AG08395 (cell line): ENCODE data around the gene BLCAP.
A peak's percentile ranks its signal among the peaks of the same experiment; 100 is the strongest.

Experiments
- DNase-seq: peaks from one replicate; pipeline ENCODE4 v3.0.0; 2012; ENCODE audit warnings: mixed read lengths, low spot score

The BLCAP gene

DNA sequence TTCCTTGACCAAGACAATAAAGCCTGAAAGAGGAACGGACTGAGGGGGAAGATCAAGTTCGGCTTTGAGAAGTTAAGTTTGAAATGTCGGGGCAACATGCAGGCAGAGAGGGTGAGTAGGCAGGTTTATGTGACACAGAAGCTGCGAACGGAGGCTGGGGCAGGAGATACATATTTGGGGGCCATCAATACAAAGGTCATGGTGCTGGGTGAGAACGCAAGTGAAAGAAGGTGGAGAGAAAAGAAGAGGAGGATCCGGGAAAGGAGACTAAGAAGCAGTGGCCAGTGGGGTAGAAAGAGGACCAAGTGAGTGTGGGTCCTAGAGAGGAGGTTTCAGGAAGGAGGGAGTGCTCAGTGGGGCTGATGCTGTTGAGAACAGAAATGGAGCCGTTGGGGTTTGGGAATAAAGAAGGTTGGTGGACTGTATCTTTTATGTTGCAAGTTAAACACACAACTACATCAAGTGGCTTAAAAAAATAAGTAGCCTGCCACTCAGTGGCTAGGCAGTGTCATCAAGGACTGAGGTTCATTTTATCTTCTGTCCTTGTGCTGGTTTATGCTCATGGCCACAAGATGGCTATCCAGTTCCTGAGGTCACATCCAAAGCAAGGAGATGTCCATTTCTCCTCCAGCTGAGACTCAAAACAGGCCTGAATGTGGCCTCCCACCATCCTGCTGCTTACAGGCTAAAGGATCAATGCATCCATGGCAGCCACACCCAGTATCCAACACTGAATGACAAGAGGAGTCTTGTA lies 1.7 kb upstream of the BLCAP start:
- no peak for DNase-seq

DNA sequence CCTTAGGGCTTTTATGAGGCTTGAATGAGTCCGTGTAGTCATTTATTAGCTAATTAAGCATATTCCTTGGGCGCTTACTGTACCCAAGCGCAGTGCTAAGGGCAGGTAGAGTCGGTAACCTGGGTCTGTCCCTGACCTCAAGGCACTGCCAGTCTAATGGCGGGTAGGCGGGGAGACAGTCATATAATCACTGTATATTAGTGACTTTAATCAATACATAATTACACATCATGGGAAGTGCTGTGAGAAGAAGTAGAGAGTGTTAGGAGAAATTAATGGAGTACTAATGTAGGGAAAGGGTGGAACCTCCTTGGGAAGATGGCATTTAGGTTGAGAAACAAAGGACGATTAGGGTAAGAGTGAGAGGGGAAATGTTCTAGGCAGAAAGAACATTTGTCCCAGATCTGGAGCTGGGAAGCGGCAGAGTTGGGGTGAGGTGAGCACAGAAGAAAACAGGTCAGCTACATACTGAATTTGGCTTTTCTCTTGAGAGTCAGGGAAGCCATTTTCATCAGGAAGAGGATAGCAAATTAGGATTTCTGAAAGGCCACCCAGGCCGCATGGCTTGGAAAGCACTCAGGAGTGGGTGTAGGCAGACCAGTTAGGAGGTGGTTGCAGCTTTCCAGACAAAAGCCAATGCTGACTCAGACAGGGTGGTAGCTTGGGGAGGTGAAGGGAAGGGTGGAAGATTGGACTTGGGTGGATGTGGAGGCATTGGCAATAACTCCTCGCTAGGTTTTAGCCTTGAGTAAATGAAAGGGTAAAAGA lies 954 bp upstream of the BLCAP start:
- no peak for DNase-seq

DNA sequence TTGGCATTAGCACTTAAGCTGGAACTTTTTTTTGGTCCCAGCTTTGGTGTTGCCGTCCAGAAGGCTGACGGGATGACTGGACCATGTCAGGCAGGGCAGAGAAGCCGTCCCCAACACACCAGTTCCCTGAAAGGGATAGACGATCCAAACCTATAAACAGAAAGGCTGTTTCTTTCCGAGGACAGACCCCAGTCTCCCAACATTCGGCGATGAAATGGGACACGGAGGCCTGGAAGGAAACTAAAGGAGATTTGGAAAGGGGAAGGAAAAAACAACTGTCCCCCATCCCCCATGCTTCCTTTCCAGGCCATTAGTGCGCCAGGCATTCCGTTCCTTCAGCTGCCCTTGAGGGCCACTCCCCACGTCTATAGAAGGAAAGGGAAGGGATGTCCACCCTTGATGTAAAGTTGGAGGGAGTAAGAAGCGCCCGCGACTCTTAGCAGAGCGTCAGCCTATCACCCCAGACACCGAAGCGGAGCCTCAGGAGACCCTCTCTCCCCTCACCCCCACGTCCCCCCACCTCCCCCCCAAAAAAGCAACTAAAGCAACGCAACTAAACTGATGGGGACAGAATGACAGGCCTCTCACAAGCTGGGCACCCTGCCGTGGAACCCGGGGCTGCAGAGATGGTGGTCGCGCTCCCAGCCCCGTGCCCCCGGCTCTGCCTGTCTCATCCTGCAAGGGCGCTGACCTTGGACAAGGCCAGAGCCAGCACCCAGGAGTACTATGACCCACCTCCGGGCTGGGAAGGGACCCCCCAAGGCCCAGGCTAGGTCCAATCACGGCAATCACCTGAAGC lies 638 bp downstream of the BLCAP start:
- DNase-seq = no peak

DNA sequence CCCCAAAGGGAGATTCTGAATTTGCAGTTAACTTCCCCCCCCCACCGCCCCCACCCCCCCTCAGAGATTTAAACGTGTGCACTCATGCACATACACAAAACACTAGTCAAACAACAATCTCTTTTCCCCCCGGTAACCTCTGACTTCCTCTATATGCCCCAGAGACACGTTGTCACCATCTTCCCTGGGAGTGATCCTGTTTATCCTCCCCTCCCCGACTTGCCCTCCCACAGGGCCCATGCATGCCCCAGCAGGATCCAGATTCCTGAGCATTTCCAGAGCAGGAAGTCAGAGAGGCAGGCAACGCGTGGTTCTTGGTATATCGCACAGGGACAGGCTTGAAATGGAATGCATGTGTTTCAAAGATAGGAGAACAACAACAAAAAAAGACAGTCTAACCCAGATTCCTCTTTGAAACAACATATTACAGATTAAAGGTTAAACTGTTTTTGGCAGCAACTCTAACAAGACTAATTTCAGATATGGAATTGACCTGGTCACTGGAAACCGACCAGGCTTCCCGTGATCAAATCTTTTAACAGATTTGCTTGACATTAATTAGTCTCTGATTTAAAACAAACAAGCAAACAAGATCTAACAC lies 1.3 kb downstream of the BLCAP start:
- peak; percentile 80 for DNase-seq

DNA sequence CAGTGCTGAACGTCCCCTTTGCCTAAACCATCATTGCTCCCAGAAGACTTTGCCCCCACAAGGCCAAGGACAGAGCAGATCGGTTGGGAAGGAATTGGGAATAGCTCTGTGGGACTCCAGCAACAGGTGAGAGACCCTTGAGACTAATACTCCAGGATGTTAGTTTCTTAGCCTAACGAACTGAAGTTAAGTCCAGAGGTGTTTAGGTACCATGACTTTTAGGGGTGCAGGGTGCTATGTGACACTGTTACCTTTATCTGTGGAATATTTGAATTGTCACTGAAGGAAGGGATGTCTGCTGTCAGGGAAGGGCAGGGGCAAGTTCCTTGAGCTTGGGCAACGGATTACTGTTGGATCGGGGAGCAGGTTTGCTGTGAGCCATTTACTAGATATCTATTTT lies 1.9 kb downstream of the BLCAP start:
- no peak for DNase-seq

DNA sequence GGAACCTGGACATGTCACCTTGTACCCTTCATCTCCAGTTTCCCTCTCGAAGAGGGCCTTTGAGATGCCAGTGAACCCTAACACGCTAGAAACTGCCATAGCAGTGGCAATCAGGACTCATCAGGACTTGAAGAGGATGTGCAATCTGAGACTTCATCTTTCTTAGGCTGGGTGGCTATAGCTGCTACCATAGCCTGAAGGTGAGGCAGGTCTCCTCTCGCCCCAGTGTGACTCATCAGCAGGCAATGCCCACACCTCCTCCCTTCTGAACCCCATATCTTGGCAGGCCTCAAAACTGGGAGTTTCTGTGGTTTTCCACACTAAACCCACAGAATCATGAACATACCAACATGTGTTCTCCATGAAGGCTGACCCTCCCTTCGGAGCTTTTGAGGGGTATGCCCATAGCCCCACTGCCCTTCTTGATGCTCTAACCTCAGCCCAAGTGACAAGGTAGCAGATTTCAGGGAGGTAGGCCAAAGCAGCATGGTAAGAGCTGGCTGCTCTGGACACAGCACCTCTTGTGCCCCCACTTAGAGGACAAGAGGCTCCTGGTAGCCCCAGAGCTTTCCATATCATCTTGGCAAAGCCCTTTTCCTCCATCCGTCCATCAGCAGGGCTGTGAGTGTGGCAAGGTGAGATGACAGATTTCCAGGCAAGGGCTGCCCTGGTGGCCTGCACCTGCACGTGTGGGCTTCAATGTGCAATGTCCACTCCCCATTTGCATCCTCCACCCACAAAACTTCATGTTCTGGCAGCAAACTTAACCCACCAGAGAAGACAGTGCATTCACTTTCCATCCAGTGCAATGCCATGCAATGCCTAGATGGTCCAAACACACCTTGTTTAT lies 2.6 kb downstream of the BLCAP start:
- DNase-seq = peak; percentile 76

DNA sequence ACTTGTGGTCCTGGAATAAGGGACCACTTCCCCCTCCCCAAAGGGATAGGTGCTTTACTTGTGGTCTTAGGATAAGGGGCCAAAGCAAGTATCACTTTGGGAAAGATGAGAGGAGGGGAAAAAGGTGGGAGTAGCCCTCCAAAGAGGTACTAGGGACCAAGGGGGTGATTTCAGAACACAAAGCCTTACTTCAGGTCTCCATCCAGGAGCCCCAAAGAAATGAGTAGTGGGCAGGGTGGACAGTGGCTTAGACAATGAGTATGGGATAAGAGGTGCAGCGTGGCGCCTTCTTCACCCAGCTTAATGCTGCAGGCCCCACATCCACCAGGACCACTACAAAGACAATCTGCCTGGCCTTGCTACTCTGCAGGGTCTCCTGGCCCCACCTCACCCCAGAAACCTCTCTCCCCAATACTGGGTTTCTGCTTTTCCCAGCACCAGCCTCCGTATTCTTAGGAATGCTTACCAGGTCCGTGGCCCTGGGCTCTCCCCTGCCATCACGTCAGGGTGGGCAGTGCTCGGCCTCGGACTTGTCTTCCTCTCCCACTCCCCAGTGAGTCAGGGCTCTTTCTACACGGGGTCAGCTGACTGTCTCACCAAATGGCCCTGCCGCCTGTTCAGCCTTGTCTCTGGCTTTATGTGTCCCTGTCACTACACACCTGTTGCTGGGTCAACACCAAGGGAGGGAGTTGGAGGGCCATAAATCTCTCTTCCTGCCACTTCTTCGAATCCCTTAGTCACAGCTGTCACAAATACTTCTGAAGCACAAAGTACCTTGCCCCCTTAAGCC lies 3.6 kb downstream of the BLCAP start:
- DNase-seq = no peak

DNA sequence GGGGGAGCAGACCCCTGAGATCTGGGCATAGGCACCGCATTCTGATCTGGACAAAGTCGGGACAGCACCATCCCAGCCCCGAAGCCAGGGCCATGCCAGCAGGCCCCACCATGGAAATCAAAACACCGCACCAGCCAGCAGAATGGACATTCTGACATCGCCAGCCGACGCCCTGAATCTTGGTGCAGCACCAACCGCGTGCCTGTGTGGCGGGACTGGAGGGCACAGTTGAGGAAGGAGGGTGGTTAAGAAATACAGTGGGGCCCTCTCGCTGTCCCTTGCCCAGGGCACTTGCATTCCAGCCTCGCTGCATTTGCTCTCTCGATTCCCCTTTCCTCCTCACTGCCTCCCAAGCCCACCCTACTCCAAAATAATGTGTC lies 4.7 kb downstream of the BLCAP start:
- no peak for DNase-seq

DNA sequence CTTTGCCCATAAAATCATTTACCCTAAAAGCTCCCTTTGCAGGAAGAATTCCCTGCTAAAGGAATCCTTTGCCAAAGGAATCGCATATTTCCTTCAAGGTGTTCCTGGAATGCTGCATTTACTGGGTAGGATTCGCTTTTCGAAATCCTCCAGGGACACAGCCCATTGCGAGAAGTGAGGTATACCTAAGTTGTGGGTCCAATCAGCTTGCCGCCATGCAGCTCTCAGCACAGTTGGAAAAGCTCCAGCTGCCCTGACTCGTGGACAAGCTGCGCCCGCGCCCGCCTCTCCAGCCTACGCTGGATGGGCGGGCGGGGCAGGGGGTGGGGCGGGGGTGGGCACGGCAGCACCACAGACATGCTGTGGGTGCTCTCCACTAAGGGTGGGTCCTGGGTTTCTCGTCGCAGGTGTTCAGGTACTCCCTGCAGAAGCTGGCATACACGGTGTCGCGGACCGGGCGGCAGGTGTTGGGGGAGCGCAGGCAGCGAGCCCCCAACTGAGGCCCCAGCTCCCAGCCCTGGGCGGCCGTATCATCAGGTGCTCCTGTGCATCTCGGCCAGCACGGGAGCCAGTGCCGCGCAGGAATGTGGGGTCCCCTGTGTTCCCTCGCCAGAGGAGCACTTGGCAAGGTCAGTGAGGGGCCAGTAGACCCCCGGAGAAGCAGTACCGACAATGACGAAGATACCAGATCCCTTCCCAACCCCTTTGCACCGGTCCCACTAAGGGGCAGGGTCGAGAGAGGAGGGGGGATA lies 5.2 kb downstream of the BLCAP start:
- DNase-seq = no peak

DNA sequence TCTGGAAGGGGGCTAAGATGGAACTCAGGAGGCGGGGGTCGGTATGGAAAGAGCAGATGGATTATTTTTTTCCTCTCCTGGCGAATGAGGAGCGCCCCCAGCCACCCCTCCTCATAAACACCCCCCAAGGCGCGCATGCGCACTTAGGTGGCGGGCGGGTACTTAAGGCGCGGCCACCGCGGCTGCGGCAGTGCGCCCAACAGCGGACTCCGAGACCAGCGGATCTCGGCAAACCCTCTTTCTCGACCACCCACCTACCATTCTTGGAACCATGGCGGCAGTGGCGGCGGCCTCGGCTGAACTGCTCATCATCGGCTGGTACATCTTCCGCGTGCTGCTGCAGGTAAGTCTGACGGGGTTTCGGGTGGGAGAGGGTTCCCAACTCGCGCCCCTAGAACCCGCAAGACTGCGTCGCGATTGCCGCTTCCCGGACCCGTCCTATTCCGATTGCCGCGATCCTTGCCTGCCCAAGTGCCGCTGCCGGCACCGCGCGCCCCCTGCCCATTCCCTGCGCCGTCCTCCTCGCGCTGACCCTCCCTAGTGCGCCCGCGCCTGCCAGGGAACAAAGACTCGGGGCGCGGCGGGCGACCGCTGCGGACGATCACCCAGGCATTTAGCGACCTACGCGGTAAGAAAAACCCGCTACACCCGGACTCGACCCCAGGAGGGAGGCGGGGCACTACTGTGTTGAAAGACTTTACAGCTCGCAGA lies 6.5 kb downstream of the BLCAP start, which contains the start of gene NNAT:
Gene NNAT, plus strand, starts transcription at position 190 of the 711 bp plus-strand sequence. Its CDS starts 82 bp downstream, at position 272.
- DNase-seq = no peak

DNA sequence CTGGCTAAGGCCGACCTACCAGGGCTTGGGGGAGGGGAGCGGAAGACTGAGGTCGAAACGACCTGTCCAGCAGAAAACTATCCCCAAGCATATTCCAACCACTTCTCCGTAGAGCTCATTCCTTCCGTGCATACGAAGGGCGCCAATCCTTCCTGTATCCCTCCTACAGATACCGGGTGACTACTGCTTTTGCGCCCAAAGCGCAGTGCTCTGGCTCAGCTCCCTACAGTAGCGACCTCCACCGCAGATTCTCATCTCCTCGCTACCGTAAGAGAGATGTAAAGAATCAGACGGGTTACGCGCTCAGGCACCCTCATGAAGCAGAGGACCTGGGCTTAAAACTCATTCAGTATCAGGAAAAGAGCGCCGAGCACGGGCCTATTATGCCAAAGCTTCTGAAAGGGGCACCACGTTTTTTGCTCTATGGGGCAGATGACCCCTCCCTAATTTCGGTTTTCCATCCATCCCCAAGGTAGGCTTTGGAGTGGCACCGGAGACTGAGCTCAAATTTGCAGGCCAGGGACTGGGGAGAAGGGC lies 7.2 kb downstream of the BLCAP start:
- DNase-seq = no peak

DNA sequence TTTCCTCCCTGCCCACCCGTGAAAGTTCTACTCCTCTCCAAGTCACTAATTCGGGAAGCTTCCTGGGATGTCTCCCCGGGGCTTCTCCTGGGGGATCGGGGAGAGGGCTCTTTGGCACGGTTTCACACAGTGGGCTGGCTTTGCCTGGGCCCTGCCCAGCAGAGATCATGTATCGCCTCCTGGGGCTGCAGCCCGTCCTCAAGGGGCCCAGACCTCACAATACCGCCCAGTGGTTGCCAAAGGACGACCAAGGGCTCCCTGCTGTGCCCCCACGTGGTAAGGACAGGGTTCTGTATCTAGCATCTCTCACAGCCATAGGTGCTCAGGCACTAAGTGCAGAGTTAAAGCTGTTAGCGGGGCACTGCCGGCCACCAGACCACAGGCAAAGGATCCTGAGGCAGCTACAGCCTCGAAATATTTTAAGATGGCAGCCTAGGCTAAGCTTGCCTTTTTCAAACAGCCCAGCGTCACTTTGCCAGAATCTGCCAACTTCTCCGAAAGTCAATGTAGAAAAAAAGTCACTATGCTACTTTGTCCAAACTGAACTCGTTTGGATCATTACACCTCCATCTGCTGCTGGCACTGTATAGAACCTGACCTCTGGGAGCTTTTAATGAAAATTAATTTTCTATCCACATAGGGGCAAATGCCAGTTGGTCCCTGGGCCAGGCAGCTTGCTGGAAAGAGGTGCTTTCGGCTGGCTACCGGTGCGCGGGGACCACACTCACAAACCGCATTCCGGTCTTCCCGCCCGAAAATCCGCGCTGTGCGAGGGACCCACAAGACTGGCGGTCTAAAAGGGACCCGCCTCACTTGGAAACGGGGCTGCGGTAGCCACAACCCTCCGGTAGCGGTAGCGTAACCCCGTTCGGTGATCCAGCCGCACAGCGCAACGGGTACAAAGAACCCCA lies 7.9 kb downstream of the BLCAP start:
- no peak for DNase-seq

DNA sequence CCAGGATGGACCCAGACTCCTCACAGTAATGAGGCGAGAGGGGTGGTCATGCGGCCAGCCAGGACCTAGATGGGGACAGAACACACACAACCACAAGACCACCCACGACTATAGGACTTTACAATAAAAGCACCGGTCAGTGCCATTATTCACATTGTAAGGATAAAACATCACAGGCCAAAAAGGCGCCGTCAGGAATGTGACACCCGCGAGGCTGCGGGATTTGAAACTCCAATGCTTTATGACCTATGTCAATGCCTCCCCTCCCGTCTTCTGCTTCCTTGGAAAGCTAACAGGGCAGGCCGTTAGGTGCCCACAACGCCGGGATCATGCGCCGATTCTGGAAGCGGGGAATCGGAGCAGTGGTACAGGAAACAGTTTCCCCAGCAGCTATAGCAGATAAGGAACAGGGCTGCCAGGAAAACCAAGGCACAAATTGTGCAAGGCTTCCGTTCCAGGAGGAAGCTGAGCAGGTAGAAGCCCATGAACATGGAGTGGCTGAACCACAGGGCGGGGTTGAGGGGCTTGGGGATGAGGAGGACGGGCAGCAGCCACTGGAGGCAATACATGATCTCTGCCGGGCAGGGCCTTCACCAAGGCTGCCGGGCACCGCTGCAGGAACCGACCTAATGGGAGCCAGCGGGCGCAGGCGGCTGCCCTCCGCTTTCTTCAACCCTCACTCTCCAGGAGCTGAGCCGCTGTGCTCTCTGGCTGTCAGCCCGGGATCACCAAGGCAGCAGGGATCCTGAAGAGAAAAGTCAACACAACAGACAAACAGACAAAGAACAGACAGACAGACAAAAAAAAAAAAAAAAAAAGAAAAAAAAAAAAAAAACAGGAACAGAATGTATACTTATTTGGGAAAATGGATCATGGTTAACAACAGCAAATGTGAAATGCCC lies 8.8 kb downstream of the BLCAP start:
- no peak for DNase-seq

DNA sequence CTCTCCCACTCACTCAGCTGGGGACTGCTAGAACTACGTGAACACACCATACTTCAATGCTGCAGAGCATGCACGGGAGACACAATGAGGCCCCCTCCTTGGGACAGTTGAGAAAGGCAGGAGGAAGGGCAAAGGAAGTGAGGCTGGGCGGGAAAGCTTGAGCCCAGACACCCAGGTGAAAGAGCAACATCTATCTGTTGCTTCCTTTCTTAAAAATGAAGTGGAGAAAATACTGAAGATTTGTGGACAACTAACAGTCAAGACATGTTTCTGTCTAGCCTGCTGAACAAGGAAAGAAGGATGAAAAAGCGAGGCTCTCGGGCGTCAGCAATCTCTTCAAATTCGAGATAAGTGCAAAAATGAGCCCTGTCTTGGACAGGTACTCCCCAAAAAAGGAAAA lies 9.6 kb downstream of the BLCAP start:
- DNase-seq = no peak

DNA sequence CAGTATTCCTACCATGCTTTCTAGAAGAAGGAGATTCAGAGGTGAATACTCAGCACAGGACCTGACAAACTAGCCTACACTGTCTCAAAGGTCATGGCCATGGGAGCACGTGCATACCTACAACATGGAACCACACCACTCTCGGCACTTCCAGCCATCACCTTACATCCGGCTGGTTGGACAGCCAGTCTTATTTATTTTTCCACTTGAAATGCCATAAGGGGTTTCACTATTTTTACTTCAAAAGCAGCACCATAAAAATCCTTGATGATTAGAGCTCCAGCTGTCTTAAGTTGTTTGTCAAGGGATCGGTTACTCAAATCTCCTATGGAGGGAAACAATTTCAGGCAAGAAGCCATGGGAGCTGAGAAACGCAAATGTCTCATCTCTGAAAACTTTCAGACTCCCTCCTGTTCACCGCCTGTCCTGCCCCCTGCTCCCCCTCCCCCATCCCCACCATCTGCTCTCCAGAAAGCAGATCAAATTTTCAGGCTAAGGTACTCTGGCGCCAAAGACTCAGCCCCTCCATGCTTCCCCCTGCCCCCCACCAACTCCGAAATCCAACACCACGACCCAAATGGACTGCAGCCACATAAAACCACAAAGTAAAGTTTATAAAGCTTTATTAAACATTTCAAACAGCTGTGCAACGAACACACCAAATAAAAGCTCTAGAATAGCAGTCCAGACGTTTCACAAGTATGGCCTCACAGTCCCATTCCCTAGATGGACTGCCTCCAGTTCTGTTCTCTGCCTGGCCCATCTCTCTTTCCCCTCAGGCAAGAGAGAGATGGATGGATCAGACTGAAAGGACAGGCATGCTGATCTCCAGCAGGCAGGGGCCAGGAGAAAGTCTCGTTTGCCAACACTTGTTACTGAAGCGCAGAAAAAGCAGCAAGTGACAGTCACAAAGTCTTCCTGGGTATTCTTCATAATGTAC lies 10.6 kb downstream of the BLCAP start:
- DNase-seq = peak; percentile 60

DNA sequence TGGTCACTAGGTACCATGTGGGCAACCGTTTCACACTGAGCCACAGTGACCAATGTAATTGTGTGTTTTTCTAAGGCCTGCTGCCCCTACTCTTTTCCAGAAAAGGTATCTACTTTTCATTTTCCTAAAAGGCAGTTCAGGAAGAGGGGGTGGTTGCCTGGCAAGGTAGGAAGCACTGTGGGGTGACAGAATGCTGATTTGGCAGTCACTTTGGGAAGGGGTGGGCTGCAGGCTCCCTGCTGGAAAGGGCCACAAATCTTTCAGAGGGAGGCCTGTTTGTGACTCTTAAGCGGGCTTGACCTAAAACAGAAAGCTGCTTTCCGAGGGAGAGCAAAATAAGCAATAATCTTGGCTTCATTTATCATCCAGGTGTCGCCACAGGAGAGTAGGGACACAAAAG lies 11.8 kb downstream of the BLCAP start:
- no peak for DNase-seq
